CD14-positive monocyte (primary cell): Measurements from ENCODE around the gene FBXL17. TPM values are rescaled to one million over a fixed set of nuclear protein-coding genes. Genes with fewer than 3 reads are reported as not detected.

Source experiments
- DNase-seq, 3 donors: peaks; one replicate each; pipeline ENCODE4 v3.0.0-alpha.2; 2011 to 2022
- H2AFZ ChIP-seq: 2 replicates; pipeline ENCODE4 v1.6.0; 2012; ENCODE audit warnings: mild to moderate bottlenecking, low read depth, low read length, inconsistent platforms; ENCODE audit not compliant: insufficient read depth, poor library complexity, severe bottlenecking
- H3K27ac ChIP-seq, 2 donors: 1 replicate in 1 of 2; 2 replicates in 1 of 2; pipeline ENCODE4 v1.5.1; 2012 to 2013; ENCODE audit warnings: low read length in 2 of 2, control low read depth in 1 of 2, inconsistent platforms in 1 of 2, low read depth in 1 of 2, mild to moderate bottlenecking in 1 of 2
- H3K27me3 ChIP-seq, 2 donors: one replicate each; pipeline versions ENCODE4 v1.6.0 to v1.6.1; 2011 to 2013; ENCODE audit warnings: low read length in 2 of 2; ENCODE audit not compliant: control insufficient read depth in 2 of 2, insufficient read depth in 2 of 2
- H3K36me3 ChIP-seq, 2 donors: replicated peaks in 1 of 2; 1 replicate in 1 of 2; 2 replicates in 1 of 2; pipeline versions ENCODE4 v1.5.1 to v1.6.1; 2012 to 2013; ENCODE audit warnings: low read length in 2 of 2, control low read depth in 1 of 2, inconsistent platforms in 1 of 2, mild to moderate bottlenecking in 1 of 2; ENCODE audit not compliant: insufficient read depth in 2 of 2, control insufficient read depth in 1 of 2
- H3K4me1 ChIP-seq, 2 donors: 1 replicate in 1 of 2; 2 replicates in 1 of 2; pipeline versions ENCODE4 v1.5.1 to v1.6.1; 2012 to 2013; ENCODE audit warnings: low read length in 2 of 2, control low read depth in 1 of 2, inconsistent platforms in 1 of 2, mild to moderate bottlenecking in 1 of 2, moderate library complexity in 1 of 2; ENCODE audit not compliant: insufficient read depth in 2 of 2, control insufficient read depth in 1 of 2
- H3K4me2 ChIP-seq: replicated peaks from 2 replicates; pipeline ENCODE3; 2012; ENCODE audit warnings: low read length, moderate library complexity, mild to moderate bottlenecking; ENCODE audit not compliant: poor library complexity, severe bottlenecking; ENCODE audit errors: extremely low read depth
- H3K4me3 ChIP-seq, 3 experiments: fragments of 200-600 bp in 1 of 3; sonication (generic) in 1 of 3; replicated peaks in 1 of 3; 1 replicate in 2 of 3; 2 replicates in 1 of 3; pipeline ENCODE4 v1.5.1; 2011 to 2013; ENCODE audit warnings: low read length in 3 of 3, mild to moderate bottlenecking in 3 of 3, control low read depth in 2 of 3, low read depth in 2 of 3, inconsistent platforms in 1 of 3, moderate library complexity in 1 of 3
- H3K79me2 ChIP-seq: 2 replicates; pipeline ENCODE4 v1.6.0; 2012; ENCODE audit warnings: mild to moderate bottlenecking, control low read depth, inconsistent platforms, low read length, moderate library complexity; ENCODE audit not compliant: insufficient read depth
- H3K9ac ChIP-seq: 2 replicates; pipeline ENCODE4 v1.6.0; 2017; ENCODE audit warnings: low read length, mild to moderate bottlenecking; ENCODE audit not compliant: insufficient read depth, poor library complexity, severe bottlenecking
- H3K9me3 ChIP-seq, 2 donors: replicated peaks in 1 of 2; 1 replicate in 1 of 2; 2 replicates in 1 of 2; pipeline versions ENCODE4 v1.5.1 to v1.6.1; 2012 to 2013; ENCODE audit warnings: low read length in 2 of 2, control low read depth in 1 of 2; ENCODE audit not compliant: control insufficient read depth in 1 of 2, insufficient read depth in 1 of 2
- H4K20me1 ChIP-seq: 2 replicates; pipeline ENCODE4 v1.6.0; 2012; ENCODE audit warnings: mild to moderate bottlenecking, low read length, control low read depth, moderate library complexity; ENCODE audit not compliant: insufficient read depth
- H3K27ac Mint-ChIP-seq, 7 donors: one replicate each; pipeline ENCODE4 v1.8.0; 2020; ENCODE audit warnings: mild to moderate bottlenecking in 7 of 7, mixed read lengths in 7 of 7, moderate library complexity in 6 of 7, inconsistent platforms in 2 of 7
- H3K27me3 Mint-ChIP-seq, 3 donors: one replicate each; pipeline ENCODE4 v1.8.0; 2021 to 2022; ENCODE audit warnings: low read depth in 3 of 3, mild to moderate bottlenecking in 3 of 3, mixed read lengths in 3 of 3, moderate library complexity in 3 of 3, inconsistent platforms in 1 of 3
- H3K36me3 Mint-ChIP-seq, 2 donors: one replicate each; pipeline ENCODE4 v1.8.0; 2020; ENCODE audit warnings: mixed read lengths in 2 of 2, inconsistent platforms in 1 of 2, mild to moderate bottlenecking in 1 of 2
- H3K4me1 Mint-ChIP-seq: one replicate; pipeline ENCODE4 v1.8.0; 2020; ENCODE audit warnings: mild to moderate bottlenecking, mixed read lengths
- H3K4me3 Mint-ChIP-seq, 2 donors: one replicate each; pipeline ENCODE4 v1.8.0; 2020; ENCODE audit warnings: mild to moderate bottlenecking in 2 of 2, mixed read lengths in 2 of 2, moderate library complexity in 1 of 2
- H3K9me3 Mint-ChIP-seq, 7 donors: one replicate each; pipeline ENCODE4 v1.8.0; 2020 to 2022; ENCODE audit warnings: mixed read lengths in 7 of 7, mild to moderate bottlenecking in 6 of 7, moderate library complexity in 6 of 7, inconsistent platforms in 2 of 7
- WGBS: methylation state at CpG from one replicate; pipeline ENCODE4 v1.1.5; 2013; ENCODE audit warnings: missing lambda C conversion rate; ENCODE audit not compliant: insufficient coverage; 5-methylcytosine and 5-hydroxymethylcytosine counted together
- intact Hi-C, 2 donors: fragments of 100-400 bp; cut with micrococcal nuclease; formaldehyde crosslinking; loops; one replicate each; pipeline versions ENCODE4 v1.15.0 to v1.15.1; 2023
- polyA plus RNA-seq, 3 donors: library from polyadenylated mRNA; depleted of rRNA in 1 of 3; unstranded in 2 of 3; stranded (reverse) in 1 of 3; fragments of 300-500 nt in 2 of 3; fragments of >200 nt in 1 of 3; fragmentation: Illumina TruSeq in 2 of 3; gene quantifications; 1 replicate in 2 of 3; 2 replicates in 1 of 3; pipeline ENCODE4 v1.2.3, GENCODE V29; 2012 to 2021
- TF ChIP-seq, protein P1 (sequence below): fragments of 200-600 bp; IDR thresholded peaks from one replicate; pipeline ENCODE4 v1.8.0; 2022; ENCODE audit warnings: antibody characterized with exemption, mild to moderate bottlenecking

FBXL17 gene
- polyA plus RNA-seq, 3 donors = 1.5 to 6.6 (median 2.0) TPM

DNA sequence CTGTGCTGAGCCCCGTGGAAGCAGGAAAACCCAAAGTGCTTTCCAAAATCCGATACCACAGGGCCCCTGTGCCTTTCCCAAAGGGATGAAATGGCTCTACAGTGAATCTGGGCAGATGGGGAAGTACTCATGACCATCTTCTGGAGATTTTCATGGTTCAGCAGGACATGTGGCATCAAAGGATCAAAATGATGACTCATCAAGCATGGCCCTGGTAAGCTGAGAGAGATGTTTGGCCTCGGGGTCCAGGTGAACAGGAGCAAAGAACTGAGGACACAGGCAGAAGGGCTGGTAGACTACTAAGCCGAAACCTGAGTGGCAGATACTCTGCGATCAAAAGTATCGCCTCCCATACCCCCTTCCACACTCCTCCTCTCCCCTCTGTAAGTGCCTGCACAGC lies 551.1 kb downstream of the FBXL17 start:
- Histone ChIP-seq H3K36me3 (no peaks in the 10 kb centered on the region), H3K79me2 (no peaks in the 10 kb centered on the region), H4K20me1 (no peaks in the 10 kb centered on the region), H3K4me2 (no peak overlapping the region), H3K9ac (no peak overlapping the region), H3K27me3 (no peaks in the 10 kb centered on the region), H3K4me1 (no peaks in the 10 kb centered on the region), H3K9me3 (peaks cover 4 to 5% of the 10 kb centered on the region in 2 donors), H3K4me3 (no peak overlapping the region), H3K27ac (no peak overlapping the region), H2AFZ (no peak overlapping the region)
- Mint-ChIP-seq H3K27ac (no peak overlapping the region), H3K4me3 (no peak overlapping the region), H3K36me3 (no peaks in the 10 kb centered on the region), H3K27me3 (peaks cover 2 to 5% (median 2%) of the 10 kb centered on the region in 3 donors), H3K9me3 (peaks cover 0 to 13% (median 8%) of the 10 kb centered on the region in 7 donors), H3K4me1 (no peaks in the 10 kb centered on the region)
- TF ChIP-seq, protein P1, sequence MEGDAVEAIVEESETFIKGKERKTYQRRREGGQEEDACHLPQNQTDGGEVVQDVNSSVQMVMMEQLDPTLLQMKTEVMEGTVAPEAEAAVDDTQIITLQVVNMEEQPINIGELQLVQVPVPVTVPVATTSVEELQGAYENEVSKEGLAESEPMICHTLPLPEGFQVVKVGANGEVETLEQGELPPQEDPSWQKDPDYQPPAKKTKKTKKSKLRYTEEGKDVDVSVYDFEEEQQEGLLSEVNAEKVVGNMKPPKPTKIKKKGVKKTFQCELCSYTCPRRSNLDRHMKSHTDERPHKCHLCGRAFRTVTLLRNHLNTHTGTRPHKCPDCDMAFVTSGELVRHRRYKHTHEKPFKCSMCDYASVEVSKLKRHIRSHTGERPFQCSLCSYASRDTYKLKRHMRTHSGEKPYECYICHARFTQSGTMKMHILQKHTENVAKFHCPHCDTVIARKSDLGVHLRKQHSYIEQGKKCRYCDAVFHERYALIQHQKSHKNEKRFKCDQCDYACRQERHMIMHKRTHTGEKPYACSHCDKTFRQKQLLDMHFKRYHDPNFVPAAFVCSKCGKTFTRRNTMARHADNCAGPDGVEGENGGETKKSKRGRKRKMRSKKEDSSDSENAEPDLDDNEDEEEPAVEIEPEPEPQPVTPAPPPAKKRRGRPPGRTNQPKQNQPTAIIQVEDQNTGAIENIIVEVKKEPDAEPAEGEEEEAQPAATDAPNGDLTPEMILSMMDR = no peak
- WGBS = 100% methylated on average over 1 of the region's 6 CpGs
- no peak for DNase-seq
- intact Hi-C loops = no loop called here

DNA sequence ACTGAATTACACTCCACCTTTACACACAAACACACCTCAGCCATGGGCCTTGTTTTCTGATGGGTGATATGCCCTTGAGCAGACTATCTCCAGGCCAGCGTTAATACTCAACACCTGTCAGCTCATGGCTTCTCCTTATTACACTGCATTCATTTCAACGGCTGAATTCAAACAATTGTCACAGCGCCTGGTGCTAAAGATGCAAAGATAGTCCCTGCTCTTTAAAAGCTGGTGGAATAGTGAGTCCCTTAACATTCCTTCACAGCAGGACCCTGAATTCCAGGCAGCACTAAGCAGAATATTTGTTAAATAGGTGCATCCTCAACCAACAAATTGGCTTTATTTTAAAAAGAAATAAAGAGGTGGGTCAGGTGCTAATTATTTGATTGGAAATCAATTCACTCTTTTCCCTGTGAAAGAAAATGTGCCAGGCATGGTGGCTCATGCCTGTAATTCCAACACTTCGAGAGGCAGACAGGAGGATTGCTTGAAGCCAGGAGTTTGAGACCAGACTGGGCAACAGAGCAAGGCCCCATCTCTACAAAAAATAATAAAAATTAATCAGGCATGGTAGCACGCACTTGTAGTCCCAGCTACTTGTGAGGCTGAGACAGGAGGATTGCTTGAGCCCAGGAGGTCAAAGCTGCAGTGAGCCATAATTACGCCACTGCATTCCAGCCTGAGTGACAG lies 555.4 kb downstream of the FBXL17 start:
- no peak for DNase-seq
- Mint-ChIP-seq H3K27me3 (peaks cover 1 to 3% (median 2%) of the 10 kb centered on the region in 3 donors), H3K36me3 (no peaks in the 10 kb centered on the region), H3K9me3 (peaks cover 2 to 20% (median 11%) of the 10 kb centered on the region in 7 donors), H3K27ac (no peak overlapping the region), H3K4me1 (no peaks in the 10 kb centered on the region), H3K4me3 (no peak overlapping the region)
- TF ChIP-seq, protein P1 = no peak
- Histone ChIP-seq H4K20me1 (no peaks in the 10 kb centered on the region), H3K27me3 (no peaks in the 10 kb centered on the region), H3K9ac (no peak overlapping the region), H3K27ac (no peak overlapping the region), H3K4me1 (no peaks in the 10 kb centered on the region), H3K4me2 (no peak overlapping the region), H3K36me3 (no peaks in the 10 kb centered on the region), H2AFZ (no peak overlapping the region), H3K79me2 (no peaks in the 10 kb centered on the region), H3K9me3 (peaks cover 5 to 7% of the 10 kb centered on the region in 2 donors), H3K4me3 (no peak overlapping the region)
- WGBS = 80% methylated on average over 1 of the region's 6 CpGs
- intact Hi-C loops = no loop called here
